ENCODE data around the gene PPM1H.

DNA sequence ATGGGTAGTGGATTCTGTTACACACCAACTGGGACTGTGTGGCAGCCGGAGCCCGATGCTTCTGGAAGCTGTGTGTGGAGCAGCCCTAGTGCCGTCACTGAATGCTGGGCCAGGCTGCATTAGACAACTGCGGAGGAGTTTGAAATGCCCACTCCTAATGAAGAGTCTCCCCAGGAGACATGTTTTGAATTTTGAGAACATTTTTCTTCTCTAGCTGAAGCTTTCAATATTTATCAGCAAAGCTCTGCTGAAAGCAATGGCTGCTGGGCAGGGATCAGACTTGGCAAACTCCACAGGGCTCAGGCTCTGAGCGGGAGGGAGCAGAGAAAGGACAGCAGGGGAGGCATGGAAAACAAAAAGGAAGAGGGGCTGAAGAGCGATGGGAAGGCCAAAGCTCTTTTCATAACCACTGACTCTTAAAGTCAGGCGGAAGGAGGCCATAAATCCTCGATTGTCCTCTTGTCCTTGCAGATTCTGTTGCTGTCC is 279.2 kb downstream of the PPM1H start:
- TF ChIP-seq, protein P1, sequence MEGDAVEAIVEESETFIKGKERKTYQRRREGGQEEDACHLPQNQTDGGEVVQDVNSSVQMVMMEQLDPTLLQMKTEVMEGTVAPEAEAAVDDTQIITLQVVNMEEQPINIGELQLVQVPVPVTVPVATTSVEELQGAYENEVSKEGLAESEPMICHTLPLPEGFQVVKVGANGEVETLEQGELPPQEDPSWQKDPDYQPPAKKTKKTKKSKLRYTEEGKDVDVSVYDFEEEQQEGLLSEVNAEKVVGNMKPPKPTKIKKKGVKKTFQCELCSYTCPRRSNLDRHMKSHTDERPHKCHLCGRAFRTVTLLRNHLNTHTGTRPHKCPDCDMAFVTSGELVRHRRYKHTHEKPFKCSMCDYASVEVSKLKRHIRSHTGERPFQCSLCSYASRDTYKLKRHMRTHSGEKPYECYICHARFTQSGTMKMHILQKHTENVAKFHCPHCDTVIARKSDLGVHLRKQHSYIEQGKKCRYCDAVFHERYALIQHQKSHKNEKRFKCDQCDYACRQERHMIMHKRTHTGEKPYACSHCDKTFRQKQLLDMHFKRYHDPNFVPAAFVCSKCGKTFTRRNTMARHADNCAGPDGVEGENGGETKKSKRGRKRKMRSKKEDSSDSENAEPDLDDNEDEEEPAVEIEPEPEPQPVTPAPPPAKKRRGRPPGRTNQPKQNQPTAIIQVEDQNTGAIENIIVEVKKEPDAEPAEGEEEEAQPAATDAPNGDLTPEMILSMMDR (IDR thresholded peaks at IDR 0.05) = no peak
- no peak for TF ChIP-seq POLR2A (IDR thresholded peaks at IDR 0.05)
